Stimulated activated CD4-positive, alpha-beta T cell treated with anti-CD3 and anti-CD28 coated beads, TNF-alpha, amount 100 ng/mL, for 48 hours (primary cell): ENCODE data around the gene HABP4.
"Not testable (repeated sequence)": the region's sequence is repeated elsewhere in the genome, so short reads cannot be mapped to it uniquely, and the experiment has no call there.

ENCODE experiments used
- DNase-seq, 3 donors: peaks; one replicate each; pipeline ENCODE4 v3.0.0-alpha.2; 2020; ENCODE audit warnings: low read depth in 3 of 3

HABP4 gene

DNA sequence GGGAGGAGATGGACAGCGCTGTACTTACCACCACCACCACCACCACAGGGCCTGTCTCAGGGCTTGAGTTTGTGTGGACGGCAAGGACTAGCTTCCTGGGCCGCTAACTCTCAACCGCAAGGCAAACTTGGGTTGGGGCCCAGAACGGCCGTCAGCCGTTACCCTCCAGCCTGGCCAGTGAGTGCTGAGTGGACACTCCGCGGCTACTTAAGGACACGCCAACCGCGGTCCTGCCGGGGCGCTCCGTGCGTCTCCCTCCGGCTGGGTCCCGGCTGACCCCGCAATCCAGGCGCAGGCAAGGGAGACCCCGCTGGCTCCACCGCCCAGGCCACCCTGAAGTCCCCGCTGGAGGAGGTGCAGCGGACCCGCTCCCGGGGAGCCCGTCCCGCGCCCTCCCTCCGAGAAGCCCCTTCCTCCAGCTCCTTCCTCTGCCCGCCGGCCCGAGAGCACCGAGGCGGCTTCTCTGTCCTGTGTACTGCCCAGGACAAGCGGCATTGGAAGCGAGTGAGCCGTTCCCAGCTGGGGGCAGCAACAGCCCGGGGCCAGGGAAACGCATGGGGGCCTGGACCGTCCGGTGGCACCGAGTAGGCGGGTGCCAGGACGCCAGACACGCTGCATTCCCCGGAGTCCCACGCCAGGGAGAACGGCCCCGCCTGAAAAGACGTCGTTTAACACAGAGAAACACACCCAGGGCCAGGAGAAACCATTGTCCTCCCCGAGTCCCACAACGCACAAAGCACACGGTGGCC is 46.6 kb downstream of the HABP4 start:
- DNase-seq: no peak

DNA sequence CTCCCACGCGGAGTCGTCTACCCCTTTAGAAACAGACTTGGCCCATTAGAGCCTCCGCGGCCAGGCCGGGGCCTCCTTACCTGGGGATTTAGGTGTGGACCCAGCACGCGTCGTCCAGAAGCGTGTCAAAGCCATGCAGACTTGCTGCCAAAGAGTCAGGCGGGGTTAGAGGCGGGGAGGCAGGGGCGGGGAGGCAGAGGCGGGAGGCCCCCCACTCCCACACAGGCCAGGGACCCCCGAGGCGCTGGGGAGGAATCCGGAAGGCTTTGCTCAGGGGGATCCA is 47.1 kb downstream of the HABP4 start:
- DNase-seq: no peak

DNA sequence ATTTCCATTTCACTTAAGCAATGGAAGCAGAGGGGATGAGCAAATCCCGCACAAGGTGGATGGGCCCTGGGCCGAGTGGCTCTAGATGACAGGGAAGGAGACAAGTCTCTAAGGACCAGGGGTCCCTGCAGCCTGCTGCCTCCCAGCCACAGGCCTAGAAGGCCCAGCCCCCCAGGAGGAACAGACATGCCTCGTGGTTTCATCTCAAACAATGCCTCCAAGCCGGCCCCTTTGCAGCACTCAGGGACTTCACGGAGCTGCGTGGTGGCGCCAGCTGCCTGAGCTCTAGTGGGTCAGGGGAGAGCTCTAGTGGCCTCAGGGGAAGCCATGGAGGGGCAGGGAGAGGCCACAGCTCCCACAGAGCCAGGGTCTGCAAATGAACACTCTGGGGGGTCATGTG is 48.8 kb downstream of the HABP4 start:
- no peak for DNase-seq

DNA sequence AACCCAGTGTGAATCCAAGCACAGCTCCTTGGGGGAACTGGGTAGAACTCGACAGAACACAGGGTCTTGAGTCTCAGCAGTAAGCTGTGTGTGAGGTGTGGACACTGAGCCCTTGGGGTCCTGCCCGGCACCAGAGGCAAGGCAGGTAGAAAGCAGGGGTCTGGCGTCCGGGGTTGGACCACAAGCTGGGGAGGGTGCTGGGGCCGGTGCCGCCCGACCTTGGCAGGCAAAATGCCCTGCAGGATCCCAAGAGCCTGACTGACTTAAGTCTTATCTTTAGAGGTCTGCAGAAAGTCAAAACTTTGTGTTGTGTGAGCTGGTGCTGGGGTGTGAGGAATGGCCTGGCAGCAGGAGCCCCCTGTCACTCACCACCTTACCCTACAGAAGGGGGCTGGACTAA is 49.3 kb downstream of the HABP4 start:
- DNase-seq: no peak

DNA sequence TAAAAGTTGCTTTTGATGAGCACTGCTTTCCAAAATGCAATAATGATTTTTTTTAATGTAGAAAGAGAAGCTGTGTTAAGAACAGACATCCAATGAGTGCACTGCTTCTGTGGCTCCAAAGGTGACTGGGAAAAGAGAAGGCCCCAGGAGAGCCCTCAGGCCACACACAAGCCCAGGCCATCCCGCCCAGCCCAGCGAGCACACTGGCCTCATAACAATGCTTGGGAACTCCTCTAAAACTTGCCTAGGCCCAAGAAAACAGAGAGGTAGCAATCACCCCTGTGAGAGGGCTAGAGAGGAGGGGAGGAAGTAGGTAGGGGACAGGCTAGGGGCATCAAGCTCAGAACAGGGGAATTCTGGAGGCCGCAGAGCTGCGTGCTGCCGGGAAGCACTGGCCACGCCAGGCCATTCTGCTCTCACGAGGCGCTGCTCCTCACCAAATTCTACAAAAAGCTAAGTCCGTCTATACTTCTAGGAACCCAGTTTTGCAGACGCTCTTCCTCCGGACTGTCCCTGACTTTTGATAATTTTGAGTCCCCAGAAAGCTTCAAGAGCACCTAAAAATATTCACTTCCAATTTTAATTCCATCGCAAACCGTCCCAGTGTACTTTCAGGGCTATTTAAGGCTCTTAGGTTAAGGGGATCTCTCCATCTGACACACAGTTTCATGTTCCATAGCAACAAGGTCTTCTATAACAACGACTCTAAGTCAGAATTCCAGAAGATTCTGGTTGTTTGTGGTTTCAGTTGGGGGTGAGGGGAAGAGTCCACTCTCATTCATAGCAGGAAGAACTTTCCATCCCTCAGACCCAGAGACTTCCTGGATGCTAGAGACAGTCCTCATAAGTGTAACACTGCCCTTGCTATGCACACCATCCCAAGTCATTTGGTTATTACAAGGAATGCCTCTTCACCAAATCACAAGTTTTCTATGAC is 51.0 kb downstream of the HABP4 start:
- DNase-seq: no peak

DNA sequence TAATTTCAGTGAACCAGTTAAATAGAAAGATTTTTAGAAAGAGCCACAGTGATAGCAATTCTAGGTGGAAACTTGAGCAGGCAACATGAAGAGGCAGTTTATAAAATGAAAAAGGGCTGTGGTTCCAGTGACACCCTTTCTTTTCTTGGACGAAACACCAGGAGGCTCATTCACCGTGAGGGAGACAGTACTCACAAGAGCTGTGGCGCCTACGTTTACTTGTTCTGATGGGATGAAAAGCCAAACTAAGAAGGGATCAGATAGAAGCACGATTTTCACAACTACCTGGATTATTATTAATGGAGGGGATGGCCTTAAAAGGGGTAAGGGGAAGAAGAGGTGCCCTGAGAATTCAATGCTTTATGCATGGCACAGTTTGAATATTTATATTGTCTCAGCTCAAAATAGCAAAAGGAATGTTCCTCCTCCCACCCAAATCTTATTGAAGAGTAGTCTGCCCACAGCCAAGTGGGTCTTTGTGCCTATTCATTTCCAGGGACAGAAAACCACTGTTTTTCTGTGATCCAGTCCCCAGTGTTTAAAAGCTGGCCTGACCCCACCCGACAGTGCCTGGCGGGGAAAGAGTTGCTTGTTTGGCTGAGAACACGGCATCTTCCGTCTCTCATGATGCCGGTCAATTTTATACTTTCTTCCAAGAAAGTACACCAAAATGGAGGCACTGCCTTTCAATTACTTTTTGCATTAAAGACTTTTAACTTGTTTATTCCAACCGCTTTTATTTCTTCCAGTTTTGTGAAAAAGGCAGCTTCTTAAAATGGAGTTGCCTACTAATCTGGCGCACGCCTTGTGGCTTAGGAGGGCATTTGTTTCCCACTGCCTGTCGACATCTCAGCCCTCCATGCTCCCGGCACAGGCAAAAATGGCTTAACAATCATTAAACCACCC is 51.9 kb downstream of the HABP4 start:
- no peak for DNase-seq

- no peak for DNase-seq
Measured at GRCh38 chr9:96502539-96503373, 52.8 kb downstream of the HABP4 start.

GRCh38 chr9:96503374-96503748 is 53.4 kb downstream of the HABP4 start:
- not testable (repeated sequence) for DNase-seq

DNA sequence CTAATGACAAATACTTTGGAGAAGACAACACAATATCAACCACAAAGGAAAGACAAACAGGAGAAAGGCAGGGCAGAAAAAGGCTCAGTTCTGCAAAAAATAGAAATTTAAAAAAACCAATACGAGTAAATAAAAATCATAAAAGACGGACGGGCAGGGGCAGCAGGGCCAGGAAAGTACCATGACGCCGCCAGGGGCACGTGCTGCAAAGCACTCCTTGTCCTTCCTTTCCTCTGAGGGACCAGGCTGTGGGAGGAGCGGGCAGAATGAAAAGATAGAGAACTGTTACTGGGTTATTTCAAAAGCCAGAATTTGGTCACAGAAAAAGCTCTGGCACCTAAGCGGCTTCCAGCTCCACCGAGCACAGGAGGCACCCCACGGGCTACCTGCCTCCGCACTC is 53.9 kb downstream of the HABP4 start:
- no peak for DNase-seq

DNA sequence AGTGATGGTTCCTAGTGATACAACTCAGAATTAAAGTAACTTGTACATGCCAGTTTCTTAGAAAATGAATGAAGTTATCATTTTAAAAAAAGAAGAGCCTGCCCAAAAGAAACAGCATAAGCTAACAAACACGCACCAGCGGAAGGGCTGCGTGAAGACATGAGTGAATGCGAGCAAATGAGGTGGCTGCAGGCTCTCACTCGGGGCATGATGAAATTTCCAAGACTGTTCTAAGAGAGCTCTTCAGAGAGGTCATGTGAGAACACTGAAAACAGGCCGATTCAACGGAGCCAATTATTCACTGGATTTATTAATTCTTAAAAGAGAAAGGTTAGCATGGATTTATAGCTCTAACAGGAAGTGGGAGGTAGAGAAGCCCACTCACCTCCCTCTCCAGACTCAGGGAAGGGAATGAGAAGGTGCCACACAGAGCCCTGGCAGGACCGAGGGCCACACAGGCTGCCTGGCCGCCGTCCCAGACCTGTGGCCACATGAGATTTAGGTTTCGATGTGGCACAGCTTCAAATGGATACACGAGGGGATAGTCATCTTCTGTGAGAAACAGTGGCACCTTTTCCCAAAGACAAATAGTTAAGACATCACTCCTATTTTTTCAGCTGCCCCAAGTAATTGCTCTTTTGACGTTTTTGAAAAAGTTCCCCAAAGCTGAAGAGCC is 55.5 kb downstream of the HABP4 start:
- DNase-seq: no peak

- no peak for DNase-seq
Measured at GRCh38 chr9:96508227-96508940, 58.4 kb downstream of the HABP4 start.

DNA sequence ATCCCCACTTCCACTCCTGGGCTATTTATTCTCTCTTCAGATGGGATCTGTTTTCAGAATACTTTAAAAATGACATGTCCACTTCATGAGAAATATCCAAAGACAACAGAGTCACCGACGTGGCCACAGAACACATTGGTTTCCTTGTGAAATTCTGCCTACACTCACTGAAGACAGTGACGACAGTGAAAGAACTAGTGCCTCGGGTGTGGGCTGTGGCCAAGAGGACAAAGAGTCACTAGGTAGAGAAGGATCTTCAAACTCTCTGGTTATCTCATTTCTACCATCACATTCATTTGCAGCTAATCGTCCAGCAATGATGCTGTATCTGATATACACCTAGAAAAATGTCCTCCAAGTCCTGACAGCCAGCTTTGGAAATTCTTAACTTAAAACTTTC is 59.1 kb downstream of the HABP4 start:
- no peak for DNase-seq

GRCh38 chr9:96509848-96510247 is 59.9 kb downstream of the HABP4 start:
- no peak for DNase-seq

DNA sequence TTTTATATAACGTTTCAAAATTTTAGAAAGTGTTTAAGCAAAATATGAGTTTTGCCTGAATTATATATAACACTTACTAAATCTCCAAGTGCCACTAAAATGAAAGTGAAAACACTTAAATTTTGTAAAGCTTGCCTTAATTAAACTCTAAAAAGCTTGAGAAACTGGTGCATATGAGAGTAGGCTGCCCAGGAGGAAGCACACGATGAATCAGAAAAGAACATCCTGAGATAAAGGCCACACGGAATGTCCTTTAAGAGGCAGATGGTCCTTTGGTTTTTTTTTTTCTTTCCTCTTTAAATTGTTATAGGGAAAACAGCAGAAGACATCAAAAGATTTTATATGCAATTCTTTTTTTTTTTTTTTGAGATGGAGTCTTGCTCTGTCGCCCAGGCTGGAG is 60.3 kb downstream of the HABP4 start:
- no peak for DNase-seq

DNA sequence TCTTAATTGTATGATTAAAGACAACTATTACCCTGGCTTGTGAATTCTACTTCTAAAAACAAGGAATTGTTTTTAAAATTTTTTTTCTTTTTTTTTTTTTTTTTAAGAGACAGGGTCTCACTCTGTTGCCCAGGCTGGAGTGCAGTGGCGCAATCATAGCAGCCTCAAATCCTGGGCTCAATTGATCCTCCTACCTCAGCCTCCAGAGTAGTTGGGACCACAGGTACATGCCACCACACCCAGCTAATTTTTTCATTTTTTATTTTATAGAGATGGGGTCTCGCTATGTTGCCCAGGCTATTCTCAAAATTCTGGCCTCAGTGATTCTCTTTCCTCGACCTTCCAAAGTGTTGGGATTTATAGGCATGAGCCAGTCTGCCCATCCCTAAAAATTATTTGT is 62.3 kb downstream of the HABP4 start:
- no peak for DNase-seq

- DNase-seq: no peak
Measured at GRCh38 chr9:96513622-96514021, 63.7 kb downstream of the HABP4 start.

GRCh38 chr9:96514108-96514799 is 64.3 kb downstream of the HABP4 start:
- no peak for DNase-seq

DNA sequence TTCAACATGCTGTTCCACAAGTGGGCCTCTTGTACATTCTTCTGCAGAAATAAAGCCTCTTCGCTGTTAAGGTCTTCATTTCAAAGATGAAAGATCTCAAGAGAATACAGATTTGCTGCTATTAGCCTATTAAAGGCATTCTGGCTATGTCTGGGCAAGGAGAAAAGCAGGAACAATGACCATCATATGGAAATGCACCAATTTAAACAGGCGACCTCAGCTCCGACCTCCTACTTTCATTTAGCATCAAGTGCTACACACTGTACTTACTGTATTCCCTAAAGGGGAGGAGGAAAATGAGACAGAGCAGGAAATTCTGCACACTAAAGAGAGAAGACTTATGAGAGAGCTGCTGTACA is 64.8 kb downstream of the HABP4 start:
- DNase-seq: no peak

GRCh38 chr9:96515621-96516470 is 65.9 kb downstream of the HABP4 start:
- DNase-seq: no peak
